CD1c-positive myeloid dendritic cell (primary cell): ENCODE data around the gene CORIN.
"Not testable (repeated sequence)": the region's sequence is repeated elsewhere in the genome, so short reads cannot be mapped to it uniquely, and the experiment has no call there.

ENCODE experiments used
- DNase-seq: peaks from one replicate; pipeline ENCODE4 v3.0.0-alpha.2; 2016; ENCODE audit errors: extremely low spot score

The CORIN gene

DNA sequence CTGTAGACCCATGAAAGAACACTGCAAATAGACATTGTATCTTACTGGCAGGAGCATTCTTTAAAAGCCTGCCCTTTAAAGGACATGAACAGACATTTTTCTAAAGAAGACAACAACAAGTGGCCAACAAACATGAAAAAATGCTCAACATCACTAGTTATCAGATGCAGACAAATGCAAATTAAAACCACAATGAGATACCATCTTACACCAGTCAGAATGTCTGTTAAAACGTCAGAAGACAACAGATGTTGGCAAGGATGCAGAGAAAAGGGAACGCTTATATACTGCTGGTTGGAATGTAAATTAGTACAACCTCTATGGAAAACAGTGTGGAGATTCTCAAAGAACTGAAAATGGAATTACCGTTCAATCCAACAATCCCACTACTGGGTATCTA lies 275.6 kb downstream of the CORIN start:
- no peak for DNase-seq

DNA sequence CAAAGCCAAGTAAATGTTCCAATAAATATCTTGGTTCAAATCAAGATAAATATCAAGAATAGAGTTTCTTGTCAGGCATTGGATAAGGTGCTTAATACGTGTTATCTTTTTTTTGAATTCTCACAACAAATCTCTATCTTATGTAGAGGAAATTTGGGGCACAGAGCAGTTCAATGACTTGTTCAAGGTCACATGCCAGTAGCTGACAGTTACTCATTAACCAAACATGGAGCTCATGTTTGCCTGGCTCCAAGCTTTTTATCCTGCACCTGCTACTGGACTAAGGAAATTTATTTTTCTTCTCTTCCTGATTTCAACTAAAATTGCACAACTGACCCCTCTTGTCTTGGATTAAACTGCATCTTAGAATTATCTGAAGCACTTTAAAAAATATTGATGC lies 276.5 kb downstream of the CORIN start:
- no peak for DNase-seq

DNA sequence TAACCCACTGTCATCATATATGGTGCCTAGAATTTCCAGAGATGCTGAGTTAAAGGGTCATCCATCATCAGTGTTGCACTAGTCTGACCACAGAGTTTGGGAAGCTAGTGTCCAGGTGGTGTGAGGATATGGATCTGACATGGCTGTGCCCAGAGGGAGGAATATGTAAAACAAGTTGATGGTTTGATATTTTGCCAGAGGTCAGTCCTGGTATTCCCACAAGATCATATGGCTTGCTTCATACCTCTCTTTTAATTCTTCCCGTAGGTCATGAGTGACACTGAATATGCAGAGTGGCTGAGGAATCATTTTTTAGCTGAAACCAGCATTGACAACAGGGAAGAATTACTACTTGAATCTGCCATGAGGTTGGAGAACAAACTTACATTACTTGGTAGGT lies 277.2 kb downstream of the CORIN start:
- DNase-seq, result no peak

DNA sequence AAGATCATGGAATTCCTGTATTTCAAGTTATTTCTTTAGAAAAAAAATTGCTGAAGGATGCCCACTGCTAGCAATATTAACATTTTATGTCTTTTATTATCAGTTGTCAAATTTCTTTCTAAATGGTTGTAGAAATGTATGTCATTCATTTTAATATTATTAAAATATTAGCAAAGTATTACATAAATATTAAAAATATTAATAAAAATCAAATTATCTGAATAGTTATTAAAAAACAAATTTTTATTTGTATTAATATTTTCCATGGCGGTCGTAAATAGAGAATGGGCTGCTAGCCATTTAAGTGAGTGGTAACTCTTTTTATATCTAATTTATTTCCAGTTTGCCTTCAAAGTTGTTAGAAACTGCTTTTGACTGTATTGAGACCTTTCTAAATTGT lies 280.6 kb downstream of the CORIN start:
- DNase-seq, result no peak

DNA sequence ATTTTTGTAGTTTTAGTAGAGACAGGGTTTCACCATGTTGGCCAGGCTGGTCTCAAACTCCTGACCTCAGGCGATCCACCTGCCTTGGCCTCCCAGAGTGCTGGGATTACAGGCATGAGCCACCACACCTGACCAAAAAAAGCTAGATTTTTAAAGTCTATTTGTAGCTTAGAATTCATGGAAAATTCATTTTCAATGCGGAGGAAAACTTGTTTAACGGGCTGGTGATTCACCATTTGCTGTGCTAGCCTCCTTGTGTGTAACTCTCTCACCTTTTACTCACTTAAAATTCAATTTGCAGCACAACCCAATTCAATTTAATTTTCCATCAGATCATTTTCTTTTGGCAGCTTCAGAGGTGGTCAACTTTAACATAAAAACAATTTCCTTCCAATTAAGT lies 281.9 kb downstream of the CORIN start:
- not testable (repeated sequence) for DNase-seq

DNA sequence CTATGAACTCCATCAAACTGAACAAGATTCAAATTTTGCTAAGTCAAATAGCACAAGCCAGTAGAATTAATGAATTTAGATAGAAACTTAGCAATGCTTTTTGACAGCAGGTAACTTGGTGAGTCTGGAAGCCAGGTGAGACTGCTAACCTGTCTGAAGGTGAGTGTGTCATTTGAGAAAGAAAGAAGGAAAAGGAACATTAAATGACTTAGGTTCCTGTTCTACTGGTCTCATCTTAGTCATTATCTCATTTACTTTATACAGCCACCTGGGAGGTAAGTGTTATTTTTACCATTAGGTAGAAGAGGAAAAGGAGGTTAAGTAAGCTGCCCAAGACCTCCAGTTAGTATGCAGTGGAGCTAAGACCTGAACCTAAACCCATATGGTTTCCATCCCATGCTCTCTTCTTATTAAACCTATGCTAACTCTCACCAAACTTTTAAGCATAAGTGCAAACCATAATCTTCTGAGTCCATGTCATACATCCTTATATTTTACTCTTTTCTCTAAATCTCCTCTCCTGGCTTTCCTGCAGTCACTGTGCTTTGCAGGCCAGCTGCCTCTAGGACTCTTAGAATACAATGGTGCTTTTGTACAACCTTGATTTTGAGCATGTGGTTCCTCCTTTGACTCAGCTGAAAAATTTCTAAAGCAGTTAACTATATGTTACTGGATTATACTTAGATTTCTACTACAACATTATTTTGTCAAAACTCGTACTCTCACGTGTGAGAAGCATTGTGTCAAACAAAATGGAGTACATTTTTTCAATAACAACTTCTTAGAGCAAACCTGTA lies 284.3 kb downstream of the CORIN start:
- DNase-seq, result no peak

DNA sequence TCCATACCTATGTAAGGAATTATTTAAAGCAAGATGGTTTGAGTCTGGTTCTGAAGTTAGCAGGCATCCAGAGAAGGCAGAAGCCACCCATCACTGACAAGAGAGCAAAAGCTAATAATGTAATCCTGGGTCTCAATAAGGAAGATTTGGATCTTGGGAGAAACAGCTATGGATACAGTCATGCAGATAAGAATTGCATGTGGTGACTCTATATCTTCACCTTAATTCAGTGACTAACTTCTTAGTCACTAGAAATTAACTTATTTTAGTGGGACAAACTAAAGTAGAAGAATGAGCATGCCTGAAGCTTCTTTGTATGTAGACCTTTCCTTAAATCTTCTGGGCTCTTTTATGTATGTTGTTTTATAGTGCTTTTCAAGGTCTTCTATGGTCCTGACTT lies 286.2 kb downstream of the CORIN start:
- DNase-seq, result no peak

DNA sequence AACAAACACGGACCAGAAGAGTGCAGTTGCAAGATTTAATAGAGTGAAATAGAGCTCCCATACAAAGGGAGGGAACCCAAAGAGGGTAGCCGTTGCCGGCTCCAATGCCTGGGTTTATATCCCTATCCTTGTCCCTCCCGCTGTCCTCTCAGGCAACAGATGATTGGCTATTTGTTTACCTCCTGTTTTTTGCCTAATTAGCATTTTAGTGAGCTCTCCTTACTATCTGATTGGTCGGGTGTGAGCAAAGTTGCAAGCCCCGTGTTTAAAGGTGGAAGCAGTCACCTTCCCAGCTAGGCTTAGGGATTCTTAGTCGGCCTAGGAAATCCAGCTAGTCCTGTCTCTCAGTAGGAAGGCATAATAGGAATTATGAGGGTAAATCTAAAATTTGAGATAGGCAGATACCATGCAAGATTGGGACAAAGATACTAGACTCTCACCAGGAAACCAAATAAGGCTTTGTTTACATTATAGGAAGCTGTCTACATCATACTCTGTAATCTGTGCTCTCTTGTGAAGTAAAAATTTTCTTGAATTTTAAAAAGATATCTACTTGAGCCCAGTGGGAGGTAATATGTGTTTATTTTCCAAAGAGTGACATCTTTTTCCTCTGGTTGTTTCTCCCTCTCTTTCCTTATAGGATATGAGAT lies 286.8 kb downstream of the CORIN start:
- no peak for DNase-seq

DNA sequence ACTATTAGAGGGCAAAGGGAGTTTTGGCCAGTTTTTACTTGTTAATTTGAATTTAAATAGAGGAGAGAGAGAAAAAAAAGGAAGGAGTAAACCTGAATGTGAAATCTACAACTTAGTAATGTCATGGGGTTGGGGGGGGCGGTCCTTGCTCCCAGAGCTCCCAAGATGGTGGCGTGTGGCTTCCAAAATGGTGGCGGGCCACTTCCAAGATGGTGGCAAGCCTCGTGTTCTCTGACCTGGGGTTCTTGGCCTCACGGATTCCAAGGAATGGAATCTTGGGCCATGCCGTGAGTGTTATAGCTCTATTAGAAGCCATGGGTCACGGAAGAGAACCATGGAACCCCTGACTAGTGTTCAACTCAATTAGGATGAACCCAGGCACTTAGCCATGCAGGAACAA lies 287.5 kb downstream of the CORIN start:
- DNase-seq, result not testable (repeated sequence)
